DMS114 treated with DMSO at 0.1 percent for 48 hours (cell line): ENCODE data around the gene SECISBP2L.

Experiments
- DNase-seq: peaks from one replicate; lab custom pipeline; 2025; ENCODE audit not compliant: unreplicated experiment; lab: John Stamatoyannopoulos, UW

Gene SECISBP2L

DNA sequence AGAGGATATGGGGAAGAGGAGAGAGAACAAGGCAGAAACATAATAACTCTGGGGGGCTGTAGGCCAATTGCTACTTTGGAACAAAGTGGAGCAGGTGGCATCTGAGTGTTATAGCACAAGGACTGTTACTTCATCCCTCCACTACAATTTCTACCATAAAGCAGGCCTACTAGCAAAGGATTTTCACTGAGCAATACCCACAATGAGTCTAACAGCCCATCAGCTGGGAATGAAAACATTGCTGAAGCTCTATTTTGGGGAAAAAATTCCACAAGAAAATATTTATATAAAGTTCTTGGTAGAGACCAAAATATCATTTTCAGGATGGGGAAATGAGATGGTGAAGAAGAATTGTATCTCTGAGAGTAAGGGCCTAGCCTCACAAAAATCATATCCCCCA, 78.9 kb downstream of the SECISBP2L start:
- no peak for DNase-seq

DNA sequence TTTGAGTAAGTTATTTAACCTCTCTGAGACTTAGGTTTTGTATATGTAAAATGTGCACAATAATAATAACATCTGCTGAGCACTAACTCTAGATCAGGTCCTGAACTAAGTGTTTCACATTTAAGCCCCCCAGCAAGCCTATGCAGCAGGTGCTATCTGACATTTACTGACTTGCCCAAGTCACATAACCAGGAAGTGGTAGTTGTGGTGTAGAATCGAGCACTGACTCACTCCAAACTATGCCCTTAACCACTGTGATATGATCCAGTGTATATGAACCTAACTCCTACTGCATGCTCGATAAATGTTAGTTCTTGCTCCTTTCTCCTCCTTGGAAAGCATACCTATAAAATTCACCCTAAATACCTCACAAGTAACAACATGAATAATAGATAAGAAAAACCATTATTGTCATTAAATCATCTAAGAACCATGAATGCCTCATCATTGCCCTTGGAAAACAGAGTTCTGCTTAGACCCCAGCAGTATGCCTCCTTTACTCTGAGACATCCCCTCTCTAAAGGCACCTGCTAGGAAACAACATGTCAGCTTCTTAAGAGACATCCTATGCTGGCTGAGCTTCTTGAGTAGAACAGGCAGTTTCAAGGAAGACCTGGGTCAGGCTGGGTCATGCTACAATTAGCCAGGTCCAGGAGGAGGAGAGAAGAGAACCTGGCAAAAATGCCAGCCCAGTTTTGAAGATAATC, 79.5 kb downstream of the SECISBP2L start:
- no peak for DNase-seq

DNA sequence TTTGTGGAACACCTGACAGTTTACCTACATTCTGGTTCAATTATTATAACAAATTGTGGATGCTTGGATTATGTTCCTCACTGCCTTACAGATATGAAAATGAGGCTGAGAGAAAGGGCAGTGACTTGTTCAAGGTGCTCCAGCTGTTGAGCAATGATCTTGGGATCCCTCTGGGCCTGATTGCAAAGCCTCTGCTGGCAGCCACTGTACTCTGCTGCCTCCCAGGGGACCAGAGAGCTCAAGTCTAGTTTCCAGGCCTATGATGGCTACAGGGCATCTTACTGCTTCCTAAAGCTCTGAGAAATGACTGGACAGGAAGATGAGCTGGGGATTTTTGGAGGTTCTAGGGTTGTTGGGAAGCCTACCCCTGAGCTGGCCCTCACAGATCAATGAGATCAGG, 80.3 kb downstream of the SECISBP2L start:
- no peak for DNase-seq

DNA sequence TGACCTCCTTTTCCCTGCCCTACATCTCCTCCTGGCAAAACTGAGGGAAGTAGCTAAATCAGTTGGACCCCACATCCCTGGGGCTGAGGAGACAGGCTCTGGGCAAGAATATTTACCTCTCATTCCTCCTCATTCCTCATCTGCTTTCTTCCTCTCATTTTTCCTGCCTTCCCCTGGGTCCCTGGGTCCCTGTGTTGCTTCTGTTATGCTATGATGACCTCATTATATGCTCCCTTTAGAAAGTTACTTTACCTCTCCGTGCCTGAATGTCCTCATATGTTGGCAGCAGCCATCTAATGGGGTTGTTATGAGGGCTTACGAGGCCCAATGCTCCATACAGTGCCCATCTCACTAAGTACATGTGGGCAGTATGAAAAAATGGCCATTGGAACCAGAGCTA, 81.3 kb downstream of the SECISBP2L start:
- no peak for DNase-seq

DNA sequence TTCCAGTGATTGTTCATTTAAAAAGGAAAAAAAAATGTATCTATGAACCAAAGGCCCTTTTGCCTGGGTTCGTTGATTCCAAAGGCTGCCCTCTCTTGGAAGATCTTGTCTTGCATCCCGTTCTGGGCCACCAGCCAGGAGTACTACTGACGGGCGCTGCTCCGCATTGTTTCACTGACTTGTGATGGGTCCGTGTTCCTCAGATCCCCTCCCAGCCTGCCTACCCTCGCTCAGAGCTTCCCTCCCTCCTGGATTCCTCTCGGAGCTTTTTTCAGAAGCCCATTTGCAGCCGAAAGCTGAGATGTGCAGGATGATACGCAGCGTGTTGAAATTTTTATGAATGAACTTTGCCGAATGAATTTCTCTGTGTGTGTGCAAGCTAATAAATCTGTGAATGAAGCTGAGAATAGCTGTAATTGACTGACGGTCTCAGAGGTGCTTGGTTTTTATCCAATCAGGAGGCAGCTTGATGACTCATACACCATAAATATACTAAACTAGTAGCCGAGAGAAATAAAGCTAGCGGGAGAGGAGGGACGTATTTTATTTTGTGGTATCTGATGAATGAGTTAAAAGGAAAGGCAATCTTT, 82.6 kb downstream of the SECISBP2L start, which contains the start of gene SHC4:
Gene SHC4 (minus strand): TSS at position 396 of the 590 bp plus-strand sequence. CDS start 904 bp downstream, outside the sequence.
- no peak for DNase-seq

DNA sequence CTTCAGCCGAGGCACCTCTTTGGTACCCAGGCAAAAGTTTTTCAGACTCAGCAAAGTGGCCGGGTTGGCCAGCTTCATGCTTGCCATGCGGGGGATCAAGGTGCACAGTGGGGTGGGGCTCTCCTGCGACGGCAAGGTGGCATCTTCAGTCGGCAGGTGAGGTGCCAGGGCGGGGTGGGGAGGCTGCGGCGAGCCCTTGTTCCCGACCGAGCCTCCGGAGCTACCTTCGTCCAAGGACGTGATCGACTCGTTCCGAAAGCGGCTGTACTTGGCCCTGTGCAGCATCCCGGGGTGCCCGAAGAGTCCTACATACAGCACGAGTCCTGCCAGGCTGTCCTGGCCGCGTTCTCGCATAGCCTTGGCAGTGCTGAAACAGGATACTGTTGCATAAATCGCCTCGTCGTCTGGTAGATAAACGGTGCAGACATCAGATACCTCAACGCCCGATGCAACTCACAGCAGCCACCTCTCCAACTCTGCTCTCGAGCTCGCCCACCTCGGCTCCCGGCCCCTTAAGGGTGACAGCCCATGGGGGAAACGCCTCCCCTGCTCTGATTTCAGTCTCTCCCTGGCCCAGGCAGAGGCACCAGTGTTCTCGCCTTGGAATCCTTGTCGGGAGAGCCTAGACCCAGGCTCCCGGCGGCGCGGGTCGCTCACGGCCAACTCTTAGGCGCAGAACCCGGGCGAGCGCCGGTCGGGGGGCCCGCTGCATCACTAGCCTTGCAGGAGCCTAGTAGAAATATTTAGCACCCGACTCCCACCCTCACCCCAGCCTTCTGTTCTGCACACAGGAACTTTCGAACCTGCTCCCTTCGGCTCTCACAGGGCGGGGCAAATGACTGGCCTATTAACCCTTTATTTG, 83.4 kb downstream of the SECISBP2L start:
- DNase-seq = no peak

DNA sequence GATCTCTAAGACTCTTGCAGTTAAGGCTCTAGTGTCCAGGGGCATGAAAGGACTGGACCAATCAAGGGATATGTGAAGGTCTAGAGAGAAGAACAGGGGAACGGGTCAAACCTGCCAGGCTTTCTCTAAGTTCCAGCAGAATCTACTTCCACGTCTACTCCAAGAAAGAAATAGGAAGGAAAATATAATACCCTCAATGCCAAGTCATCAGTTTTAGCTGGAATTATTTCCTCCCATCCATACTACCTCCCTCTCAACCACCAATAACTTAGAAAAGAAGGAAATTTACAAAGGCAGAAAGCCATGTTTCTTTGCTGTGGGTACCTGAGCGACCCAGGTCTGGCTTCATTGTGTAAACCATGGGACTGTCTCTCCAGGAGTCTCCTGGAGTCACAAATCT, 90.3 kb downstream of the SECISBP2L start:
- no peak for DNase-seq

DNA sequence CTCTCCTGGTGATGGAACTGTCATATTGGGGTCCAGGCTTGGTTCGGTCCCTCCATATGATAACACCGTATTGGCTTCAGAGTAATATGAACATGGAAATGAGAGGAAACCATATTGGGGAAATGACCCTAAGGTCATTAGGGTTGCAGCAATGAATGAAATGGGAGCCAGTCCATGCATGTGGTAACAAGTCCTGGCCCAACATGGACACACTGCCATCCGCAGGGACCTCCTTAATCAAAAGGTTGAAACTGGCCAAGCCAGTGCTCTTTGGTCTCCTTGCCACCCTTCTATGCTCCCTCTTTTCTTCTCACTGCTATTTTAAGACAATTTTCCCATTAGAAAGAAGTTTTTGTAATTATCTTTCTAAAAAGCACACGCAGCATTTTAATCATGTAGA, 90.9 kb downstream of the SECISBP2L start:
- no peak for DNase-seq

DNA sequence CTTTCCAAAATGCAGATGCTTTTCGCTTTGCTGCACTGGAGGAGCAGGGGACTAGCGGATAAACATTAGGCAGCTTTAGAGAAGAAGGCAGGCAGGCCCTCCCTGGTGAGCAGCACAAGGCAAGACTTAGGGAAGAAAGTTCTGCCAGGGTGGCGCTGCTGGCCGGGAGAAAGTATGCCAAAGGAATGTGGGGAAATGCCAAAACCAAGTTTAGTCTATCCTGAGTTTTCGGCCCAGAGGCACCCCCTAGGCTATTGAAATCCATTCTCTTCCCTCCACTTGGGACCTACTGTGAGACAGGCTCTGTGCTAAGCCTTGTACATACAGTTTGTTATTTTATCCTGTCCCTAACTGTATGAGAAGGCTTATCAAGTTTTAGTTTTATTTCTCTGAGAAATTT, 91.7 kb downstream of the SECISBP2L start:
- DNase-seq = no peak

DNA sequence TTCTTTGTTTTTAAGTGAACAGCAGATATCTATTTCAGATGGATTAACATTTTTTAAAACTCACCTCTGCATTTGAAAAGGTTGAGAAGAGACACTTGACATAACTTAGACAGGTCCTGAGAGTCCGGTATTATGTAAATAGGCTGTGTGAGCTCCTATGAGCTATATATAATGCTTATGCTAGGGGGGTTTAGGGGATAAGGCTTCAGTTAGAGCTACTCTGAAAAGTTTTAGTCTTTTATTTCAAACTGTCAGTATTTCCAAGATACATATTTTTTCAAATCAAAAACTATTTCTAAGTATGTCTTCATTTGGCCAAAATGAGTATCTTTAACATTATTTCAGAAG, 99.4 kb downstream of the SECISBP2L start:
- DNase-seq = no peak

DNA sequence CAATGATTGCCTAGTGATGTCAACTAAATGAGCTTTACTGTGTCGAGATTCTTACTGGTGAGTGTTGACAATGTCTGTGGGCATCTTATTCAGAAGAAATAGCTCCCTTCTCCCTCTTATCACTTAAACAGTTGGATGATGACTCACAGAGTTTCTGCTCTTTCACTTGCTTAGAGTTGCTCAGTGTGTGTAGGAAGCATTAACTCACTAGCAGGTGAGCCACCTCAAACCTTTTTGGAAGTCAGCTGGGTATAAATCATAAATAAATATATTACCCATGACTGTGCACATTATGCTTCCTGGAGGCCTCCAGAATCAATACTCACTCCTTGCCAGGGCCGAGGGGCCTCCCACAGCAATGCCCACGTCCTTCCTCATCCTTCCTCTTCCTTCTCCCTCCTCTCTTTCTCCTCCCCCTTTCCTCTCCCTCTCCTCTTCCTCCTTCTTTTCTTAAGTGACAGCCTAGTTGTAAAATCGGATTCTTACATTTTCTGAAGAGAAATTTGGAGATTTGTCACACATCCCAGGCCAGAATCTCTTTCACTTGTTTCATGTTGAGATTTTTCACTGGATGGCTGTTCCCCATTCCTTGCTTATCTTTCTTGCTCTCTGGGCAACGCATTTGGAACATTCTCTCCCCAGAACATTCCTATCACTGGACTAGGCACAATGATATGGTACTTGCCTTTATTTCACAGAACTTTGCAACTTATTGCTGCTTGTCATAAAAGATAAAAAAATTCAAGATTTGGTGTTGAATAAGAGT, 100.0 kb downstream of the SECISBP2L start:
- no peak for DNase-seq

DNA sequence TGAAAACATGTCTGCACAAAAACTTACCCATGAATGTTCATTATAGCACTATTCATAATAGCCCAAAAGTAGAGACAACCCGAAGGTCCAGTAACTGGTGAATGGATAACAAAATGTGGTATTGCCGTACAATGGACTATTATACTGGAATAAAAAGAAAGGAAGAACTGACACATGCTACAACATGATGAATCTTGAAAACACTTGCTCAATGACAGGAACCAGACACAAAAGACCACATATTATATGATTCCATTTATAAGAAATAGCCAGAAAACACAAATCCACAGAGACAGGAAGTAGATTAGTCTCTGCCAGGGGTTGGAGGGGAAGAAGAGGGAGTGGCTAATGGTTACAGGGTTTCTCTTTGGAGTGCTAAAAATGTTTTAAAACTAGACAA, 100.9 kb downstream of the SECISBP2L start:
- no peak for DNase-seq

DNA sequence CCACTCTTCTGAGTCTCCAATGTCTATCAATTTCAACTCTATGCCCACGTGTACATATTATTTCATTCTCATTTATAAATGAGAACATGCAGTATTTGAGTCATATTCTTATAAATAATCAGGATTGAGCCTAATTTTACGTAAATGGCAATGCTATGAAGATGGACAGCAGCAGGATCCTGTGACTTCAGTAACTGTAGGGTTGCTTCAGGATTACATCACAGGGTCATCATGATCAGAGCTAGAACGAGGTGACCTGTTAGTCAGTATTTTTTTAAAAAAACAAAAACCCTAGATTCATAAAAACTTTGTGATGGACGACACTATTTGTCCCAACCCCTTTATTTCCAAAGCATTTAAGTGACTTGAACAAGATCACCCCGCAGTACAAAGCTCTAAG, 104.3 kb downstream of the SECISBP2L start:
- no peak for DNase-seq

DNA sequence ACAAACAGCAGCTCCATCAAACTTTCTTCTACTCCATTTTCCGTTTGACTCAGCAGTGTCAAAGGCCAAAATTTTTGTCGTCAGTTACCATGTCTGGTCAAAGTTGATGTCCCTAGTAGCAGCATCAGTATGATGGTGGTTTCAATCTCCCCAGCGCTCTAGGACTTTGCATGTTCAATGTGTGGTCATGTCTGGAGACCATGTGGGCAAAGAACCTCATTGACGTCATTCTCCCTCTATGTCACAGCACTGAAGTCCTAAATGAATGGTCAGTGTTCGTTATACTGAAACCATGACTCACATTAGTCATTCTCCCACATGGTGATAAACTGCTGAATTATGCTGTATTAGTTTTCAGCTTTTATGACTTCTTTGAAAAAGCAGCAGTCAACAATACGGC, 105.7 kb downstream of the SECISBP2L start:
- DNase-seq = no peak

DNA sequence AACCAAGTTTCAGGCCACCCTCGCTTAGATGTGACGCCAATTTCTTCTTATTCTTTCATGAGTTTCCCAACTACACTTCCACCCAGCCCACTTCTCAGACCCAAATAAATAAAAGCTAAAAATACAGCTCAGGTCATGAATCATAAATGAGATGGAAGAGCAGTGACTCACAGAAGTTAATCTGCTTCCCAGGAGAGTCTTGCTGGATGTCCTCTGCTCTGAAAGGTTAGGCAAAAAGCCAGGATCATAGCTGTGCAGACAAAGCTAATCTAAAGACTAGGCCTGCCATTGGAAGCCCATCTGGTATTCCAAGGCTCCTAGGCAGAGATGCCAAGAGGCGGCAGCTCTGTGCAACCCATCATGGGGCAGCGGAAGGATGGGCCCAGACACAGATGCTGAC, 106.6 kb downstream of the SECISBP2L start:
- DNase-seq = no peak
